Prostate gland (tissue), 2 donors: Measurements from ENCODE around the gene SRP72.

Experiments
- CTCF ChIP-seq, 4 experiments: fragments of 200-600 bp in 2 of 4; fragments of 450-650 bp in 2 of 4; sonication (generic) in 2 of 4; IDR thresholded peaks; 1 replicate in 3 of 4; 2 replicates in 1 of 4; pipeline ENCODE4 v1.5.1; 2016 to 2019; ENCODE audit warnings: antibody characterized with exemption in 4 of 4, mild to moderate bottlenecking in 2 of 4, moderate library complexity in 2 of 4
- POLR2A ChIP-seq: fragments of 450-650 bp; IDR thresholded peaks from one replicate; pipeline ENCODE4 v1.6.1; 2016; ENCODE audit warnings: antibody characterized with exemption, mild to moderate bottlenecking
- POLR2AphosphoS5 ChIP-seq: sonication (generic); formaldehyde crosslinking; IDR thresholded peaks from one replicate; pipeline ENCODE4 v1.6.1; 2017; ENCODE audit warnings: antibody characterized with exemption

GRCh38 chr4:56469489-56470210 lies 2.2 kb downstream of the SRP72 start:
- no peak for TF ChIP-seq CTCF (IDR thresholded peaks at IDR 0.05)
- TF ChIP-seq POLR2AphosphoS5 = no peak
- no peak for TF ChIP-seq POLR2A
